Fibroblast of lung (primary cell): ENCODE results near the gene SLC35F4. TPM values are rescaled to one million over a fixed set of nuclear protein-coding genes. Genes with fewer than 3 reads are reported as not detected.

Experiments used
- DNase-seq, 2 donors: peaks; one replicate each; pipeline versions ENCODE4 v3.0.0 to v3.0.0-alpha.2; 2010; ENCODE audit warnings: low read depth in 2 of 2
- H2AFZ ChIP-seq: 2 replicates; pipeline ENCODE4 v1.5.1; 2012; ENCODE audit warnings: low read length, control low read depth, inconsistent platforms
- H3K27ac ChIP-seq: 2 replicates; pipeline ENCODE4 v1.5.1; 2011; ENCODE audit warnings: low read length, control low read depth; ENCODE audit not compliant: insufficient read depth
- H3K27me3 ChIP-seq: 2 replicates; pipeline ENCODE4 v1.5.1; 2011; ENCODE audit warnings: mild to moderate bottlenecking, low read length; ENCODE audit not compliant: control insufficient read depth, insufficient read depth
- H3K36me3 ChIP-seq: 2 replicates; pipeline ENCODE4 v1.5.1; 2011; ENCODE audit warnings: low read length; ENCODE audit not compliant: control insufficient read depth, insufficient read depth
- H3K4me1 ChIP-seq: 2 replicates; pipeline ENCODE4 v1.5.1; 2011; ENCODE audit warnings: low read length; ENCODE audit not compliant: control insufficient read depth, insufficient read depth; ENCODE audit errors: extremely low read depth
- H3K4me2 ChIP-seq: 2 replicates; pipeline ENCODE4 v1.5.1; 2011; ENCODE audit warnings: low read length, control low read depth; ENCODE audit not compliant: insufficient read depth; ENCODE audit errors: extremely low read depth
- H3K4me3 ChIP-seq, 4 experiments: fragments of 200-600 bp in 1 of 4; sonication (generic) in 1 of 4; replicated peaks in 1 of 4; 2 replicates each; pipeline ENCODE4 v1.5.1; 2011 to 2016; ENCODE audit warnings: low read length in 4 of 4, low read depth in 3 of 4, mild to moderate bottlenecking in 3 of 4, control low read depth in 2 of 4, inconsistent platforms in 1 of 4, mixed read lengths in 1 of 4; ENCODE audit not compliant: insufficient read depth in 1 of 4; ENCODE audit errors: control extremely low read depth in 1 of 4
- H3K79me2 ChIP-seq: 2 replicates; pipeline ENCODE4 v1.5.1; 2012; ENCODE audit warnings: mild to moderate bottlenecking, low read length, inconsistent platforms; ENCODE audit not compliant: control insufficient read depth, insufficient read depth
- H3K9ac ChIP-seq: 2 replicates; pipeline ENCODE4 v1.5.1; 2011; ENCODE audit warnings: mild to moderate bottlenecking, low read length, control low read depth; ENCODE audit not compliant: insufficient read depth
- H3K9me3 ChIP-seq: 2 replicates; pipeline ENCODE4 v1.5.1; 2012; ENCODE audit warnings: low read depth, low read length; ENCODE audit not compliant: control insufficient read depth, insufficient read depth
- H4K20me1 ChIP-seq: 2 replicates; pipeline ENCODE4 v1.5.1; 2011; ENCODE audit warnings: low read length; ENCODE audit not compliant: control insufficient read depth, insufficient read depth; ENCODE audit errors: extremely low read depth
- CTCF ChIP-seq, 2 donors: IDR thresholded peaks in 1 of 2; conservative IDR thresholded peaks in 1 of 2; 1 replicate in 1 of 2; 2 replicates in 1 of 2; pipeline ENCODE4 v1.5.1; 2011 to 2012; ENCODE audit warnings: low read length in 2 of 2, control low read depth in 1 of 2, inconsistent platforms in 1 of 2, low read depth in 1 of 2, mild to moderate bottlenecking in 1 of 2
- EZH2 ChIP-seq: IDR thresholded peaks from 2 replicates; pipeline ENCODE4 v1.5.1; 2012; ENCODE audit warnings: low read length, control low read depth, mild to moderate bottlenecking; ENCODE audit errors: missing control alignments
- polyA plus RNA-seq, 2 donors: library from polyadenylated mRNA; depleted of rRNA in 1 of 2; stranded (reverse) in 1 of 2; unstranded in 1 of 2; fragments of >200 nt; gene quantifications; 2 replicates each; pipeline ENCODE4 v1.2.1, GENCODE V29; 2011 to 2012; ENCODE audit warnings: missing spikeins in 1 of 2
- total RNA-seq: library from RNA; depleted of rRNA; stranded (reverse); fragments of >200 nt; gene quantifications from 2 replicates; pipeline ENCODE4 v1.2.1, GENCODE V29; 2014

The SLC35F4 gene
- total and polyA plus RNA-seq, 2 donors (not counting 1 experiment from before 2014, with no cell fraction given) = not detected

DNA sequence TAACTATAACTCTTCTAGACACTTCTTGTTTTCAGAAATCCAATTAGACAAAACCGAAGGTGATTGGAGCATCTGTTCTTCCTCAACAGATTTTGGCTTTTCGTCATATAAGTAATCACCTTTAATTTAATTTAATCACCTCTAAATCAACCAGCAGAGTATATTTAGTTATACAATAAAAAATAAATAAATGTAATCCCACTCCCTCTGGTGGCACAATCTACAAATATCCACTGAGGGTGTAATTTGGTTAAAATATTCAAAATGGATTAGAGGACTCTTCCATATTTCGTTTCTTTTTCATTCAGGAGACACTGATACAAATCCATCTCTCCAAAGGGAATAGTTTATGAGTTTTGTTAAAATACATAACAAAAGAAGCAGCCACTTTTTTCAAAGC lies 18.3 kb upstream of the SLC35F4 start:
- H3K27me3 ChIP-seq = no peaks in the 10 kb centered on the region

DNA sequence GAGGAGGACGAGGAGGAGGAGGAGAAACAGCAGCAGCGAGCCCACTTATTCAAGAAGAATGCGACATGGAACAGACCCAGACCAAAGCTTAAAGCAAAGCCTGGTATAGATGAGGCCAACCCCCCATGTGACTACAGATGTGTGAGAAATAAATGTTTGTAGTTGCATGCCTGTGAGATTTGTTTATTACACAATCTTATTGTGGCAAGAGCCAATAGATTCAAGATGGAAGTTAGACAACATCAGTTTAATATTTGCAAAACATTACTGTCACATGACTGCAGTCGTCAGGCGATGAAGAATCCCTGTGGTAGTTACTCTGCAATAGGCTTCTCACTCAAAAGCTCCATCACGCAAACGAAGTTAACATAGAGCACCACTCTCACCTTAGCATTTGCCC lies 17.2 kb upstream of the SLC35F4 start:
- H3K79me2 ChIP-seq = no peaks in the 10 kb centered on the region
- no peaks in the 10 kb centered on the region for H3K4me1 ChIP-seq
- no peak overlapping the region for H3K9ac ChIP-seq
- H3K9me3 ChIP-seq = no peaks in the 10 kb centered on the region
- no peaks in the 10 kb centered on the region for H3K27me3 ChIP-seq
- DNase-seq = no peak
- no peak overlapping the region for H2AFZ ChIP-seq
- H3K4me2 ChIP-seq = no peak overlapping the region
- no peaks in the 10 kb centered on the region for H3K36me3 ChIP-seq
- H4K20me1 ChIP-seq = no peaks in the 10 kb centered on the region
- no peak overlapping the region for H3K27ac ChIP-seq
- H3K4me3 ChIP-seq = no peak overlapping the region
- TF ChIP-seq CTCF (conservative IDR thresholded peaks at IDR 0.05 in 1 of 2, IDR thresholded peaks at IDR 0.05 in 1 of 2; ENCODE audit: low read depth in 1 of 2, low read length in 2 of 2) (no peak), EZH2 (no peak)

More for the DNA sequence above, 18.3 kb upstream of the SLC35F4 start:
- no peak overlapping the region for H3K9ac ChIP-seq
- no peaks in the 10 kb centered on the region for H3K4me1 ChIP-seq
- H3K4me3 ChIP-seq = no peak overlapping the region
- TF ChIP-seq EZH2 (no peak), CTCF (conservative IDR thresholded peaks at IDR 0.05 in 1 of 2, IDR thresholded peaks at IDR 0.05 in 1 of 2; ENCODE audit: low read depth in 1 of 2, low read length in 2 of 2) (peak in 1 of 2 donors; percentile 10)
- no peaks in the 10 kb centered on the region for H3K79me2 ChIP-seq
- no peaks in the 10 kb centered on the region for H4K20me1 ChIP-seq
- H3K9me3 ChIP-seq = no peaks in the 10 kb centered on the region
- H3K36me3 ChIP-seq = no peaks in the 10 kb centered on the region
- H3K27ac ChIP-seq = no peak overlapping the region
- H3K4me2 ChIP-seq = no peak overlapping the region
- no peak for DNase-seq
- no peak overlapping the region for H2AFZ ChIP-seq

GRCh38 chr14:57879516-57879915 lies 13.6 kb upstream of the SLC35F4 start:
- no peak for TF ChIP-seq EZH2
- TF ChIP-seq CTCF (conservative IDR thresholded peaks at IDR 0.05 in 1 of 2, IDR thresholded peaks at IDR 0.05 in 1 of 2; ENCODE audit: low read depth in 1 of 2, low read length in 2 of 2) = no peak
- Histone ChIP-seq H4K20me1 (no peaks in the 10 kb centered on the region), H3K27ac (no peak overlapping the region), H2AFZ (no peak overlapping the region), H3K4me2 (no peak overlapping the region), H3K79me2 (no peaks in the 10 kb centered on the region), H3K27me3 (no peaks in the 10 kb centered on the region), H3K4me1 (no peaks in the 10 kb centered on the region), H3K9ac (no peak overlapping the region), H3K4me3 (no peak overlapping the region), H3K36me3 (no peaks in the 10 kb centered on the region), H3K9me3 (no peaks in the 10 kb centered on the region)
- DNase-seq = no peak
